B cell (primary cell): ENCODE data around the gene OLFM4. TPM values are rescaled to one million over a fixed set of nuclear protein-coding genes. Genes with fewer than 3 reads are reported as not detected.

Source experiments
- ATAC-seq: fragments of 200-7000 bp; cut with Tn5 transposase; one replicate; pipeline ENCODE4 v1.10.0; 2021; ENCODE audit warnings: low read depth, mild to moderate bottlenecking, moderate number of reproducible peaks, moderate library complexity
- CTCF ChIA-PET: fragments of 350-600 bp; sonication (Branson Sonifier 250); formaldehyde crosslinking; loops from one replicate; lab custom pipeline; 2021; ENCODE audit warnings: antibody characterized with exemption, inconsistent platforms; lab: Charles Lee
- POLR2A ChIA-PET: fragments of 350-600 bp; sonication (Branson Sonifier 250); formaldehyde crosslinking; loops from one replicate; lab custom pipeline; 2021; ENCODE audit warnings: antibody characterized with exemption; lab: Charles Lee
- DNase-seq: peaks from one replicate; pipeline ENCODE4 v3.0.0; 2013
- H2AFZ ChIP-seq: 2 replicates; pipeline ENCODE4 v1.6.1; 2012; ENCODE audit warnings: mild to moderate bottlenecking, low read depth, low read length; ENCODE audit not compliant: insufficient read depth, poor library complexity, severe bottlenecking
- H3K27ac ChIP-seq, 2 donors: 1 replicate in 1 of 2; 2 replicates in 1 of 2; pipeline ENCODE4 v1.5.1; 2012 to 2013; ENCODE audit warnings: low read length in 2 of 2, mild to moderate bottlenecking in 2 of 2, moderate library complexity in 1 of 2
- H3K27me3 ChIP-seq, 4 experiments: fragments of 200-600 bp in 1 of 4; sonication (generic) in 1 of 4; replicated peaks in 1 of 4; 1 replicate in 2 of 4; 2 replicates in 2 of 4; pipeline versions ENCODE4 v1.6.1 to v1.7.0; 2013 to 2016; ENCODE audit warnings: low read length in 3 of 4, mild to moderate bottlenecking in 2 of 4, mixed read lengths in 1 of 4, moderate library complexity in 1 of 4; ENCODE audit not compliant: insufficient read depth in 4 of 4, control insufficient read depth in 3 of 4; ENCODE audit errors: control extremely low read depth in 1 of 4
- H3K36me3 ChIP-seq, 2 experiments: replicated peaks in 1 of 2; 1 replicate in 1 of 2; 2 replicates in 1 of 2; pipeline versions ENCODE4 v1.6.1 to v1.7.1; 2013; ENCODE audit warnings: low read length in 1 of 2; ENCODE audit not compliant: insufficient read depth in 2 of 2, control insufficient read depth in 1 of 2; ENCODE audit errors: control extremely low read depth in 1 of 2, extremely low read depth in 1 of 2
- H3K4me1 ChIP-seq, 2 donors: fragments of 200-600 bp in 1 of 2; sonication (generic) in 1 of 2; 1 replicate in 1 of 2; 2 replicates in 1 of 2; pipeline versions ENCODE4 v1.5.1 to v1.6.1; 2013 to 2017; ENCODE audit warnings: low read length in 2 of 2; ENCODE audit not compliant: control insufficient read depth in 2 of 2, insufficient read depth in 2 of 2
- H3K4me2 ChIP-seq: replicated peaks from 2 replicates; pipeline ENCODE3; 2012; ENCODE audit warnings: mild to moderate bottlenecking, low read depth, low read length; ENCODE audit not compliant: poor library complexity, severe bottlenecking
- H3K4me3 ChIP-seq, 5 experiments: fragments of 200-600 bp in 1 of 5; sonication (generic) in 1 of 5; 1 replicate in 3 of 5; 2 replicates in 2 of 5; pipeline versions ENCODE4 v1.5.1 to v1.7.0; 2011 to 2016; ENCODE audit warnings: low read length in 4 of 5, mild to moderate bottlenecking in 4 of 5, low read depth in 2 of 5, control low read depth in 1 of 5, moderate library complexity in 1 of 5; ENCODE audit not compliant: insufficient read depth in 1 of 5; ENCODE audit errors: control extremely low read depth in 1 of 5, extremely low read depth in 1 of 5
- H3K79me2 ChIP-seq: fragments of 200-600 bp; sonication (generic); one replicate; pipeline ENCODE4 v1.6.0; 2016; ENCODE audit warnings: low read length; ENCODE audit not compliant: control insufficient read depth, insufficient read depth
- H3K9ac ChIP-seq: fragments of 200-600 bp; sonication (generic); 2 replicates; pipeline ENCODE4 v1.6.1; 2017; ENCODE audit warnings: mild to moderate bottlenecking, low read length, moderate library complexity
- H3K9me3 ChIP-seq, 3 donors: one replicate each; pipeline versions ENCODE4 v1.6.1 to v1.7.1; 2013; ENCODE audit warnings: low read length in 2 of 3; ENCODE audit not compliant: control insufficient read depth in 2 of 3, insufficient read depth in 1 of 3; ENCODE audit errors: control extremely low read depth in 1 of 3
- H4K20me1 ChIP-seq: 2 replicates; pipeline ENCODE4 v1.6.0; 2012; ENCODE audit warnings: mild to moderate bottlenecking, low read length; ENCODE audit not compliant: insufficient read depth, control insufficient read depth, poor library complexity, severe bottlenecking
- H3K27ac Mint-ChIP-seq: one replicate; pipeline ENCODE4 v1.8.0; 2021; ENCODE audit warnings: mixed read lengths
- H3K27me3 Mint-ChIP-seq: one replicate; pipeline ENCODE4 v1.8.0; 2021; ENCODE audit warnings: mixed read lengths
- H3K4me1 Mint-ChIP-seq: one replicate; pipeline ENCODE4 v1.8.0; 2021; ENCODE audit warnings: mixed read lengths
- H3K4me3 Mint-ChIP-seq: one replicate; pipeline ENCODE4 v1.8.0; 2021; ENCODE audit warnings: mixed read lengths
- H3K9me3 Mint-ChIP-seq: one replicate; pipeline ENCODE4 v1.8.0; 2022; ENCODE audit warnings: mixed read lengths; ENCODE audit not compliant: insufficient read depth
- EZH2 ChIP-seq: IDR thresholded peaks from 2 replicates; pipeline ENCODE4 v1.6.1; 2012; ENCODE audit warnings: borderline replicate concordance, low read depth, mild to moderate bottlenecking, moderate library complexity, low read length; ENCODE audit not compliant: insufficient read depth, poor library complexity, severe bottlenecking
- WGBS: methylation state at CpG from one replicate; pipeline ENCODE4 v1.1.5; 2013; ENCODE audit warnings: missing lambda C conversion rate; ENCODE audit not compliant: insufficient coverage; 5-methylcytosine and 5-hydroxymethylcytosine counted together
- intact Hi-C: fragments of 100-400 bp; cut with micrococcal nuclease; formaldehyde crosslinking; loops from one replicate; pipeline ENCODE4 v1.10.0; 2022
- polyA plus RNA-seq: library from polyadenylated mRNA; depleted of rRNA; stranded (reverse); fragments of >200 nt; gene quantifications from 2 replicates; pipeline ENCODE4 v1.2.3, GENCODE V29; 2012
- total RNA-seq, 2 donors: library from RNA; stranded (reverse); fragments of 120-200 nt in 1 of 2; gene quantifications; 1 replicate in 1 of 2; 2 replicates in 1 of 2; pipeline versions ENCODE4 v1.2.3 to v1.2.4, GENCODE V29; 2013 to 2022
- TF ChIP-seq, protein P1 (sequence below): fragments of 200-600 bp; IDR thresholded peaks from one replicate; pipeline ENCODE4 v1.8.0; 2022; ENCODE audit warnings: antibody characterized with exemption, mild to moderate bottlenecking

Gene OLFM4
- total and polyA plus RNA-seq, 2 donors (not counting 1 experiment from before 2014, with no cell fraction given): not detected

DNA sequence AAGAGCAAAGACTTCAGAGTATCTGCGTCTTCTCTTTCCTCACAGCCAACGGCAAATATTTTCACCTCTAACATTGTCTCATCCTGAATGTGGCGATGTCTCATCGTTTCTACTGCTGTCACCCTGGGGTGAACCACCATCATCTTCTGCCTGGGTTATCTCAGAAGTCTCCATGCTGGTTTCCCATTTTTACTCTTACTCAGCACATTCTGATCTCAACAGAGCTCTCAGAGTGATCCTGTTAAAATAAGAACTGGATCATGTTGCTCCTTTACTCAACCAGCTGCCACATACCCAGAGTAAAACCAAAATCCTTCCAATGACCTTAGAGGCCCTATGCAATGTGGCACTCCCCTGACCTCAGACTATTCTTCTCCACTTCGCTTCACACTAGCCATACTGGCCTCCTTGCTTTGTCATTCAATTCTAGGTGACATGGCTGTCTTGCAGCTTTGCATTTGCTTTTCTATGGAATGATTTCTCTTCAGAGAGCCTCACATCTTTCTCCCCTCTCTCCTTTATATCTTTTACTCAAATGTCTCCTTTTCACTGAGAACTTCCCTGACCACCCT lies 7.8 kb upstream of the OLFM4 start:
- ChIA-PET POLR2A (no interaction called here), CTCF (no interaction called here)
- no peak for ATAC-seq
- Mint-ChIP-seq H3K27ac (no peak overlapping the region), H3K4me1 (no peaks in the 10 kb centered on the region), H3K4me3 (no peak overlapping the region), H3K27me3 (no peaks in the 10 kb centered on the region), H3K9me3 (no peaks in the 10 kb centered on the region)
- Histone ChIP-seq H3K36me3 (no peaks in the 10 kb centered on the region), H3K4me3 (no peak overlapping the region), H4K20me1 (no peaks in the 10 kb centered on the region), H3K9ac (no peak overlapping the region), H2AFZ (no peak overlapping the region), H3K4me1 (no peaks in the 10 kb centered on the region), H3K27me3 (peaks cover 0 to 7% (median 0%) of the 10 kb centered on the region in 4 experiments), H3K79me2 (no peaks in the 10 kb centered on the region), H3K4me2 (no peak overlapping the region), H3K9me3 (no peaks in the 10 kb centered on the region), H3K27ac (no peak overlapping the region)
- 88% methylated on average over 5 of the region's 5 CpGs for WGBS
- intact Hi-C loops: no loop called here
- no peak for DNase-seq
- no peak for TF ChIP-seq EZH2
- TF ChIP-seq, protein P1, sequence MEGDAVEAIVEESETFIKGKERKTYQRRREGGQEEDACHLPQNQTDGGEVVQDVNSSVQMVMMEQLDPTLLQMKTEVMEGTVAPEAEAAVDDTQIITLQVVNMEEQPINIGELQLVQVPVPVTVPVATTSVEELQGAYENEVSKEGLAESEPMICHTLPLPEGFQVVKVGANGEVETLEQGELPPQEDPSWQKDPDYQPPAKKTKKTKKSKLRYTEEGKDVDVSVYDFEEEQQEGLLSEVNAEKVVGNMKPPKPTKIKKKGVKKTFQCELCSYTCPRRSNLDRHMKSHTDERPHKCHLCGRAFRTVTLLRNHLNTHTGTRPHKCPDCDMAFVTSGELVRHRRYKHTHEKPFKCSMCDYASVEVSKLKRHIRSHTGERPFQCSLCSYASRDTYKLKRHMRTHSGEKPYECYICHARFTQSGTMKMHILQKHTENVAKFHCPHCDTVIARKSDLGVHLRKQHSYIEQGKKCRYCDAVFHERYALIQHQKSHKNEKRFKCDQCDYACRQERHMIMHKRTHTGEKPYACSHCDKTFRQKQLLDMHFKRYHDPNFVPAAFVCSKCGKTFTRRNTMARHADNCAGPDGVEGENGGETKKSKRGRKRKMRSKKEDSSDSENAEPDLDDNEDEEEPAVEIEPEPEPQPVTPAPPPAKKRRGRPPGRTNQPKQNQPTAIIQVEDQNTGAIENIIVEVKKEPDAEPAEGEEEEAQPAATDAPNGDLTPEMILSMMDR: no peak

GRCh38 chr13:53023246-53023645 lies 5.4 kb upstream of the OLFM4 start:
- ChIA-PET POLR2A (no interaction called here), CTCF (no interaction called here)
- ATAC-seq (no peak), DNase-seq (no peak)
- TF ChIP-seq, protein P1: no peak
- no peak for TF ChIP-seq EZH2
- H3K79me2 ChIP-seq: no peaks in the 10 kb centered on the region
- no peak overlapping the region for H3K4me2 ChIP-seq
- intact Hi-C loops: no loop called here
- peaks cover 0 to 7% (median 0%) of the 10 kb centered on the region in 4 experiments for H3K27me3 ChIP-seq
- no peak overlapping the region for H2AFZ ChIP-seq
- no CpG with 5 or more reads among the region's 2 CpGs for WGBS
- Mint-ChIP-seq H3K4me3 (no peak overlapping the region), H3K4me1 (no peaks in the 10 kb centered on the region), H3K9me3 (no peaks in the 10 kb centered on the region), H3K27me3 (no peaks in the 10 kb centered on the region), H3K27ac (no peak overlapping the region)
- no peak overlapping the region for H3K4me3 ChIP-seq
- H4K20me1 ChIP-seq: no peaks in the 10 kb centered on the region
- H3K9ac ChIP-seq: no peak overlapping the region
- H3K36me3 ChIP-seq: no peaks in the 10 kb centered on the region
- no peaks in the 10 kb centered on the region for H3K9me3 ChIP-seq
- no peak overlapping the region for H3K27ac ChIP-seq
- no peaks in the 10 kb centered on the region for H3K4me1 ChIP-seq
